Measurements from ENCODE around the gene DRD1. TPM values are rescaled to one million over a fixed set of nuclear protein-coding genes. Genes with fewer than 3 reads are reported as not detected.

DRD1 gene
- total RNA-seq, 1 donor from 2014 or later: 0.87 TPM

DNA sequence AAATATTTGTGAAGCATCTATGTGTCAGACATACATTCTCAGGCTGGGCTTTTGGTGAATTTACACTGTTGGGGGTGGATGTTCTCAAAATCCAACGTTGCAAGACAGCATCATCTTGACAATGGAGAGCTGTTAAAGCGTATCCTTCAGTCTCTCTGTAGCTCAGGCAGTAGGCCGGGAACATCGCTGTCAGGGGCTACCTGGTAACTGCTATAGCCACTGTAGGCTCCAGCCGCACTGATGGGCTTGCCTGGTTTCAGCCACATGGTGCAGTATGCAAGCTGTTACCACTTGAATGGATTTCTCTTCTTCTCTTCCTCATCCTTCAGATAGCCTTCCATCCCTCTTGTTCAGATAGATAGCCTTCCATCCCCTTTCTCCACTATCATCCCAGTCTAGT is 51.7 kb downstream of the DRD1 start:
- Mint-ChIP-seq H3K27ac (no peak overlapping the region), H3K36me3 (no peaks in the 10 kb centered on the region), H3K4me1 (ENCODE audit: unreplicated experiment) (no peaks in the 10 kb centered on the region), H3K4me3 (no peak overlapping the region), H3K9me3 (peaks cover 4% of the 10 kb centered on the region), H3K27me3 (peaks cover 11% of the 10 kb centered on the region)
- no peak for TF ChIP-seq CTCF (conservative IDR thresholded peaks at IDR 0.05)
- no peak for DNase-seq (ENCODE audit: extremely low spot score, unreplicated experiment)

- no peak overlapping the region for H3K27ac Mint-ChIP-seq
- no peak overlapping the region for H3K4me3 Mint-ChIP-seq
- peaks cover 4% of the 10 kb centered on the region for H3K9me3 Mint-ChIP-seq
- no peak for DNase-seq (ENCODE audit: extremely low spot score, unreplicated experiment)
- TF ChIP-seq CTCF (conservative IDR thresholded peaks at IDR 0.05): no peak
- H3K27me3 Mint-ChIP-seq: peaks cover 19% of the 10 kb centered on the region
- no peaks in the 10 kb centered on the region for H3K4me1 Mint-ChIP-seq (ENCODE audit: unreplicated experiment)
- H3K36me3 Mint-ChIP-seq: no peaks in the 10 kb centered on the region
These were observed 53.5 kb downstream of the DRD1 start for GRCh38 chr5:175390352-175391083.

Other genes with a start within 250 kb of the DRD1 start
- 79.2 and 84.3 TPM in 2 replicates for gene SFXN1, start 34.4 kb upstream of the DRD1 start, total RNA-seq (ENCODE audit: low replicate concordance)
- 1.8 and 2.9 TPM in 2 replicates for gene HRH2, start 213.9 kb upstream of the DRD1 start, total RNA-seq (ENCODE audit: low replicate concordance)

All from type B pancreatic cell (in vitro differentiated cells).